H1 (cell line): Measurements from ENCODE around the gene MPEG1. TPM values are rescaled to one million over a fixed set of nuclear protein-coding genes. Genes with fewer than 3 reads are reported as not detected.

Experiments used
- CTCF ChIA-PET: fragments of 300-600 bp; sonication (Branson Sonifier 250); formaldehyde crosslinking; loops from one replicate; lab custom pipeline; 2021; ENCODE audit not compliant: partially characterized antibody; lab: Charles Lee
- POLR2A ChIA-PET: fragments of 300-600 bp; sonication (Branson Sonifier 250); formaldehyde crosslinking; loops from one replicate; lab custom pipeline; 2021; ENCODE audit warnings: inconsistent platforms; ENCODE audit not compliant: partially characterized antibody; lab: Charles Lee
- DNase-seq, 2 experiments: peaks; one replicate each; pipeline versions ENCODE4 v3.0.0 to v3.0.0-alpha.2; 2010 to 2022; ENCODE audit warnings: low spot score in 2 of 2, low read depth in 1 of 2, mixed read lengths in 1 of 2
- FAIRE-seq: peaks from 2 replicates; lab custom pipeline; 2011; peaks lifted over from hg19 to GRCh38; lab: Jason Lieb, UNC
- H2AFZ ChIP-seq: 2 replicates; pipeline ENCODE4 v1.8.1; 2012; ENCODE audit warnings: low read length, inconsistent platforms
- H2AK5ac ChIP-seq: 2 replicates; pipeline ENCODE4 v1.6.1; 2013; ENCODE audit warnings: low read depth, low read length
- H2BK120ac ChIP-seq: replicated peaks from 2 replicates; pipeline ENCODE3; 2013; ENCODE audit warnings: low read depth, low read length, inconsistent platforms
- H2BK12ac ChIP-seq: 2 replicates; pipeline ENCODE4 v1.6.1; 2013; ENCODE audit warnings: low read depth, low read length
- H2BK15ac ChIP-seq: 2 replicates; pipeline ENCODE4 v1.6.1; 2013; ENCODE audit warnings: low read length
- H2BK20ac ChIP-seq: 2 replicates; pipeline ENCODE4 v1.6.1; 2013; ENCODE audit warnings: low read length
- H2BK5ac ChIP-seq: 2 replicates; pipeline ENCODE4 v1.6.1; 2013; ENCODE audit warnings: low read depth, low read length
- H3K14ac ChIP-seq: 2 replicates; pipeline ENCODE4 v1.6.1; 2013; ENCODE audit warnings: inconsistent platforms; ENCODE audit not compliant: insufficient read length
- H3K18ac ChIP-seq: 2 replicates; pipeline ENCODE4 v1.6.1; 2013; ENCODE audit warnings: low read length; ENCODE audit errors: extremely low read depth
- H3K23ac ChIP-seq: 2 replicates; pipeline ENCODE4 v1.6.1; 2013; ENCODE audit warnings: inconsistent platforms; ENCODE audit not compliant: insufficient read length
- H3K23me2 ChIP-seq: 2 replicates; pipeline ENCODE4 v1.6.1; 2013; ENCODE audit warnings: low read depth, low read length
- H3K27ac ChIP-seq: 2 replicates; pipeline ENCODE4 v1.6.1; 2011; ENCODE audit warnings: low read depth, low read length, inconsistent platforms
- H3K27me3 ChIP-seq, 4 experiments: replicated peaks in 1 of 4; 1 replicate in 1 of 4; 2 replicates in 3 of 4; pipeline versions ENCODE4 v1.6.1 to v1.8.1; 2011 to 2013; ENCODE audit warnings: low read length in 3 of 4, mild to moderate bottlenecking in 3 of 4, inconsistent platforms in 2 of 4, mixed read lengths in 2 of 4, moderate library complexity in 1 of 4; ENCODE audit not compliant: control insufficient read depth in 3 of 4, insufficient read depth in 3 of 4; ENCODE audit errors: extremely low read depth in 1 of 4
- H3K36me3 ChIP-seq, 4 experiments: 2 replicates each; pipeline versions ENCODE4 v1.6.1 to v1.8.1; 2011 to 2013; ENCODE audit warnings: mild to moderate bottlenecking in 4 of 4, low read length in 3 of 4, moderate library complexity in 2 of 4, control low read depth in 1 of 4, inconsistent platforms in 1 of 4; ENCODE audit not compliant: insufficient read depth in 4 of 4, control insufficient read depth in 2 of 4
- H3K4ac ChIP-seq: replicated peaks from 2 replicates; pipeline ENCODE3; 2013; ENCODE audit warnings: low read length, low read depth, mixed read lengths, inconsistent platforms; ENCODE audit not compliant: insufficient read length
- H3K4me1 ChIP-seq, 4 experiments: replicated peaks in 1 of 4; 1 replicate in 1 of 4; 2 replicates in 3 of 4; pipeline versions ENCODE4 v1.6.1 to v1.8.1; 2011 to 2013; ENCODE audit warnings: low read length in 3 of 4, inconsistent platforms in 2 of 4, mixed read lengths in 1 of 4; ENCODE audit not compliant: insufficient read depth in 4 of 4, control insufficient read depth in 3 of 4
- H3K4me2 ChIP-seq, 2 experiments: 2 replicates each; pipeline versions ENCODE4 v1.6.1 to v1.8.1; 2011 to 2013; ENCODE audit warnings: low read depth in 2 of 2, low read length in 2 of 2, control low read depth in 1 of 2, inconsistent platforms in 1 of 2, mild to moderate bottlenecking in 1 of 2; ENCODE audit not compliant: insufficient read depth in 1 of 2
- H3K4me3 ChIP-seq, 4 experiments: fragments of 200-600, 300-600 bp in 1 of 4; sonication (generic), shearing (Covaris generic), sonication (Bioruptor Twin) in 1 of 4; 2 replicates each; pipeline versions ENCODE4 v1.5.1 to v1.8.1; 2011 to 2016; ENCODE audit warnings: low read length in 4 of 4, low read depth in 3 of 4, control low read depth in 2 of 4, inconsistent platforms in 2 of 4, mild to moderate bottlenecking in 2 of 4, mixed read lengths in 1 of 4, moderate library complexity in 1 of 4; ENCODE audit not compliant: insufficient read depth in 2 of 4; ENCODE audit errors: extremely low read depth in 1 of 4
- H3K56ac ChIP-seq: replicated peaks from 2 replicates; pipeline ENCODE3; 2013; ENCODE audit warnings: low read depth, mild to moderate bottlenecking, mixed read lengths, low read length, inconsistent platforms; ENCODE audit not compliant: insufficient read length
- H3K79me1 ChIP-seq: 2 replicates; pipeline ENCODE4 v1.6.1; 2013; ENCODE audit warnings: low read depth, low read length, control low read depth
- H3K79me2 ChIP-seq, 2 experiments: 2 replicates each; pipeline versions ENCODE4 v1.6.1 to v1.8.1; 2012 to 2013; ENCODE audit warnings: low read length in 2 of 2, mild to moderate bottlenecking in 2 of 2, inconsistent platforms in 1 of 2; ENCODE audit not compliant: insufficient read depth in 2 of 2, control insufficient read depth in 1 of 2
- H3K9ac ChIP-seq, 4 experiments: replicated peaks in 1 of 4; 1 replicate in 1 of 4; 2 replicates in 3 of 4; pipeline versions ENCODE4 v1.6.1 to v1.8.1; 2011 to 2013; ENCODE audit warnings: low read depth in 3 of 4, low read length in 3 of 4, control low read depth in 2 of 4, mild to moderate bottlenecking in 2 of 4, moderate library complexity in 2 of 4, inconsistent platforms in 1 of 4; ENCODE audit errors: extremely low read depth in 1 of 4
- H3K9me3 ChIP-seq, 2 experiments: 2 replicates each; pipeline versions ENCODE4 v1.6.1 to v1.8.1; 2012 to 2013; ENCODE audit warnings: mild to moderate bottlenecking in 2 of 2, moderate library complexity in 2 of 2, control low read depth in 1 of 2, inconsistent platforms in 1 of 2, low read depth in 1 of 2, low read length in 1 of 2, mixed read lengths in 1 of 2; ENCODE audit not compliant: insufficient read depth in 2 of 2
- H4K20me1 ChIP-seq, 2 experiments: replicated peaks in 1 of 2; 2 replicates each; pipeline versions ENCODE3 to v1.8.1; 2011 to 2013; ENCODE audit warnings: inconsistent platforms in 2 of 2, low read length in 2 of 2, mild to moderate bottlenecking in 1 of 2; ENCODE audit not compliant: insufficient read depth in 2 of 2, control insufficient read depth in 1 of 2
- H4K5ac ChIP-seq: 2 replicates; pipeline ENCODE4 v1.6.1; 2013; ENCODE audit warnings: low read length, low read depth, mixed read lengths, inconsistent platforms; ENCODE audit not compliant: insufficient read length
- H4K8ac ChIP-seq: 2 replicates; pipeline ENCODE4 v1.8.0; 2013; ENCODE audit warnings: mild to moderate bottlenecking, moderate library complexity, low read length, inconsistent platforms; ENCODE audit not compliant: insufficient read depth; ENCODE audit errors: extremely low read depth
- H4K91ac ChIP-seq: replicated peaks from 2 replicates; pipeline ENCODE3; 2013; ENCODE audit warnings: low read length, mixed read lengths, inconsistent platforms; ENCODE audit not compliant: insufficient read length
- CHD2 ChIP-seq: IDR thresholded peaks from 2 replicates; pipeline ENCODE4 v1.6.1; 2012; ENCODE audit warnings: low read length, improper control_type of control experiment
- EZH2 ChIP-seq: fragments of 200-600 bp; sonication (generic); IDR thresholded peaks from 2 replicates; pipeline ENCODE4 v1.7.1; 2012; ENCODE audit warnings: low read depth, mild to moderate bottlenecking, moderate library complexity, low read length, inconsistent platforms; ENCODE audit not compliant: severe bottlenecking
- FOSL1 ChIP-seq: IDR thresholded peaks from 2 replicates; pipeline ENCODE4 v1.6.1; 2011; ENCODE audit warnings: mild to moderate bottlenecking, low read depth, low read length, moderate library complexity; ENCODE audit not compliant: insufficient read depth
- JUND ChIP-seq: IDR thresholded peaks from 2 replicates; pipeline ENCODE4 v1.6.1; 2011; ENCODE audit warnings: mild to moderate bottlenecking, improper control_type of control experiment, low read length
- KDM1A ChIP-seq: fragments of 200-600, 300-600 bp; sonication (generic); IDR thresholded peaks from 2 replicates; pipeline ENCODE4 v1.7.1; 2016; ENCODE audit warnings: mild to moderate bottlenecking, low read length, borderline replicate concordance
- KDM4A ChIP-seq: IDR thresholded peaks from one replicate; pipeline ENCODE4 v1.7.1; 2012; ENCODE audit warnings: low read depth, mild to moderate bottlenecking, moderate library complexity, low read length, inconsistent platforms; ENCODE audit not compliant: severe bottlenecking
- RFX5 ChIP-seq: IDR thresholded peaks from 2 replicates; pipeline ENCODE4 v1.6.1; 2011; ENCODE audit warnings: low read depth, low read length, improper control_type of control experiment, borderline replicate concordance
- SUZ12 ChIP-seq: fragments of 200-600 bp; sonication (generic); IDR thresholded peaks from 2 replicates; pipeline ENCODE4 v1.6.1; 2012; ENCODE audit warnings: mild to moderate bottlenecking, inconsistent platforms, low read length, moderate library complexity, mixed read lengths
- TAF1 ChIP-seq: IDR thresholded peaks from 2 replicates; pipeline ENCODE4 v1.6.1; 2011; ENCODE audit warnings: mild to moderate bottlenecking, low read depth, low read length
- TBP ChIP-seq: IDR thresholded peaks from 2 replicates; pipeline ENCODE4 v1.6.1; 2011; ENCODE audit warnings: low read depth, low read length, improper control_type of control experiment
- TEAD4 ChIP-seq: IDR thresholded peaks from 2 replicates; pipeline ENCODE4 v1.6.1; 2012; ENCODE audit warnings: low read depth, low read length, inconsistent platforms, mixed read lengths
- WGBS, 2 experiments: shearing (Covaris generic) in 1 of 2; methylation state at CpG; one replicate each; pipeline versions ENCODE4 v1.1.6 to v1.1.7; 2013 to 2015; ENCODE audit warnings: low lambda C conversion rate in 2 of 2, mixed read lengths in 2 of 2, inconsistent platforms in 1 of 2, low coverage in 1 of 2, missing lambda C conversion rate in 1 of 2; ENCODE audit not compliant: insufficient replicate concordance in 2 of 2, insufficient coverage in 1 of 2, insufficient read length in 1 of 2; ENCODE audit errors: extremely low coverage in 1 of 2, missing lambda C conversion rate in 1 of 2; 5-methylcytosine and 5-hydroxymethylcytosine counted together
- polyA plus RNA-seq, 7 experiments: library from polyadenylated mRNA; depleted of rRNA in 3 of 7; stranded (reverse) in 5 of 7; unstranded in 2 of 7; fragments of >200 nt in 5 of 7; fragments of 200-250 nt in 2 of 7; gene quantifications; 1 replicate in 5 of 7; 2 replicates in 1 of 7; 4 replicates in 1 of 7; pipeline versions ENCODE4 v1.2.1 to v1.2.3, GENCODE V29; 2011 to 2013; ENCODE audit warnings: missing spikeins in 2 of 7, mixed read lengths in 2 of 7
- total RNA-seq: library from RNA; stranded (reverse); fragmentation: NEBNext Ultra II Directional; extraction: Animal tissue kit (Norgen Biotek cat#: 25700); gene quantifications from 2 replicates; pipeline ENCODE4 v1.2.1, GENCODE V29; 2021

Gene MPEG1
- total and polyA plus RNA-seq, 2 of the 8 experiments (the other 6 are each of a cell fraction or from before 2014, with no cell fraction given) = not detected

DNA sequence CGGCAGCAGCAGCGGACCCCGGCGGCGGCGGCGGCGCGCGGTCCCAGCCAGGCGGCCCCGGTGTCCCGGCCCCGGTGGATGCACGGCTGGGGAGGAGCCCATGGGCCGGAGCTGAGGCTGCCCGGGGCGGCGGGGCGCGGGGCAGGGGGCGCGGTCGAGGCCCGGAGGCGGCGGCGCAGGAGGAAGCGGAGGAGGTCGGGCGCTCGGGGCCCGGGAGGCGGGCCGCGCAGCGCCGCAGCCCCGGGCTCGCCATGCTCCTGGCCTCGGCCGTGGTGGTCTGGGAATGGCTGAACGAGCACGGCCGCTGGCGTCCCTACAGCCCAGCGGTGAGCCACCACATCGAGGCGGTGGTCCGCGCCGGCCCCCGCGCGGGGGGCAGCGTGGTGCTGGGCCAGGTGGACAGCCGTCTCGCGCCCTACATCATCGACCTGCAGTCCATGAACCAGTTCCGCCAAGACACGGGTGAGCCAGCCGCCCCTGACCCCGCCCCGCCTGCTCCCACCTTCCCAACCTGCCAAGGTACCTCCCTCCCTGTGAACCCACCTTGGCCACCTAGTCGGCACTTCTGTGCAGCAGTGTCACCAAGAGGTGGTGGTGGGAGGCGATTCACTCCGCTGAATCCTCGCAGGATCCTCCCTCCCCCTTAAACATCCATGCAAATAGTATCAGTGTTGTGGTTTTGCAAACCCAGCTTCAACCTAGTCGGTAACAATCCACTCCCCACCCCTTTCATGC is 40.2 kb downstream of the MPEG1 start:
- Histone ChIP-seq H4K91ac (peak overlapping the region; percentile 78), H3K79me2 (peaks cover 0 to 14% of the 10 kb centered on the region in 2 experiments; a peak in 2 of 4 replicates), H3K14ac (no peak overlapping the region), H2BK120ac (no peak overlapping the region), H3K79me1 (no peaks in the 10 kb centered on the region), H2AFZ (no peak overlapping the region), H3K9ac (peak overlapping the region; percentile 17 to 74 (median 62)), H3K56ac (no peak overlapping the region), H2AK5ac (no peak overlapping the region), H3K36me3 (no peaks in the 10 kb centered on the region), H3K23me2 (peaks cover 18% of the 10 kb centered on the region), H3K23ac (no peak overlapping the region), H2BK20ac (no peak overlapping the region), H4K20me1 (peaks cover 2% of the 10 kb centered on the region in 2 experiments), H3K27me3 (no peaks in the 10 kb centered on the region), H4K5ac (no peak overlapping the region), H4K8ac (peak overlapping the region; percentile 82; the same call in 1 of the 2 replicates), H2BK12ac (0 out of 2 replicates have a peak overlapping the region, but pooled peaks have one; percentile 35), H3K4ac (no peak overlapping the region), H3K4me3 (peak overlapping the region; percentile 48 to 95 (median 92)), H3K4me2 (peak overlapping the region; percentile 98 to 99), H3K4me1 (peaks cover 6 to 16% (median 9%) of the 10 kb centered on the region in 4 experiments; a peak in 6 of 7 replicates), H2BK5ac (peak overlapping the region; percentile 57; the same call in 1 of the 2 replicates), H3K18ac (peak overlapping the region; percentile 79), H3K9me3 (no peaks in the 10 kb centered on the region), H3K27ac (no peak overlapping the region), H2BK15ac (peak overlapping the region; percentile 92; the same call in 1 of the 2 replicates)
- DNase-seq = peak in 1 of 2 experiments; percentile 72
- no peak for FAIRE-seq
- WGBS, 2 experiments = 0% methylated on average over 23 of the region's 70 CpGs; no CpG with 5 or more reads in 1 of the 2 experiments
- POLR2A ChIA-PET = interaction anchor here (0.7 to 5.5 kb wide), 12 partner anchors 12 to 641 kb away, joined by 3 to 79 read pairs (median 4); partner anchors contain the start of genes OR5A2 and PATL1
- CTCF ChIA-PET = interaction anchor here (0.6 to 9.6 kb wide), 25 partner anchors 11 to 1534 kb away, joined by 3 to 201 read pairs (median 5); partner anchors contain the start of genes FAM111A and OR5A2
- TF ChIP-seq TEAD4 (no peak), EZH2 (no peak), TAF1 (0 out of 2 replicates have a peak, but pooled peaks have one; percentile 2), SUZ12 (0 out of 2 replicates have a peak, but pooled peaks have one; percentile 6), KDM1A (no peak), KDM4A (peak; percentile 61), JUND (no peak), TBP (no peak), RFX5 (no peak), CHD2 (no peak), FOSL1 (no peak)
